Stomach (tissue), 9 donors: ENCODE measurements around the gene CRYBG1. TPM values are rescaled to one million over a fixed set of nuclear protein-coding genes. Genes with fewer than 3 reads are reported as not detected.
"Not testable (repeated sequence)": the region's sequence is repeated elsewhere in the genome, so short reads cannot be mapped to it uniquely, and the experiment has no call there.

ENCODE experiments used
- DNase-seq, 2 donors: peaks; one replicate each; pipeline versions ENCODE4 v3.0.0 to v3.0.0-alpha.2; 2013 to 2019
- H3K27ac ChIP-seq, 5 donors: fragments of 200-600 bp in 4 of 5; sonication (generic) in 4 of 5; one replicate each; pipeline ENCODE4 v1.5.1; 2013 to 2019; ENCODE audit warnings: mild to moderate bottlenecking in 1 of 5, moderate library complexity in 1 of 5
- H3K27me3 ChIP-seq, 3 donors: fragments of 200-600 bp; sonication (generic); one replicate each; pipeline ENCODE4 v1.5.1; 2017 to 2019; ENCODE audit warnings: mixed run types in 1 of 3
- H3K36me3 ChIP-seq, 4 donors: fragments of 200-600 bp; sonication (generic); 1 replicate in 3 of 4; 2 replicates in 1 of 4; pipeline ENCODE4 v1.5.1; 2016 to 2019
- H3K4me1 ChIP-seq, 4 donors: fragments of 200-600 bp; sonication (generic); one replicate each; pipeline ENCODE4 v1.5.1; 2016 to 2019
- H3K4me3 ChIP-seq, 4 donors: fragments of 200-600 bp; sonication (generic) in 3 of 4; one replicate each; pipeline ENCODE4 v1.5.1; 2016 to 2019; ENCODE audit warnings: mild to moderate bottlenecking in 1 of 4
- H3K9me3 ChIP-seq, 4 donors: fragments of 200-600 bp; sonication (generic); one replicate each; pipeline ENCODE4 v1.5.1; 2016 to 2019
- CTCF ChIP-seq, 7 experiments: fragments of 450-650 bp in 4 of 7; fragments of 200-600 bp in 3 of 7; sonication (generic) in 3 of 7; IDR thresholded peaks; one replicate each; pipeline ENCODE4 v1.5.1; 2016 to 2019; ENCODE audit warnings: antibody characterized with exemption in 7 of 7, control low read depth in 2 of 7, mild to moderate bottlenecking in 1 of 7
- EP300 ChIP-seq: sonication (generic); formaldehyde crosslinking; IDR thresholded peaks from one replicate; pipeline ENCODE4 v1.6.1; 2017; ENCODE audit warnings: antibody characterized with exemption
- POLR2A ChIP-seq, 4 donors: fragments of 450-650 bp; IDR thresholded peaks; one replicate each; pipeline ENCODE4 v1.6.1; 2016; ENCODE audit warnings: antibody characterized with exemption in 4 of 4, control low read depth in 2 of 4, mild to moderate bottlenecking in 1 of 4, moderate library complexity in 1 of 4
- POLR2AphosphoS5 ChIP-seq, 3 donors: sonication (generic); formaldehyde crosslinking; IDR thresholded peaks; one replicate each; pipeline ENCODE4 v1.6.1; 2016; ENCODE audit warnings: antibody characterized with exemption in 3 of 3
- whole genome bisulfite sequencing, 5 donors: extraction: QIAGEN DNeasy Blood & Tissue Kit in 3 of 5; methylation state at CpG; one replicate each; pipeline versions ENCODE4 v1.1.5 to v1.1.7; 2013 to 2018; 5-methylcytosine and 5-hydroxymethylcytosine counted together
- intact Hi-C: fragments of 100-400 bp; cut with DNase I; formaldehyde crosslinking; loops from one replicate; pipeline ENCODE4 v1.15.1; 2023; ENCODE audit warnings: low total_unique reads
- polyA plus RNA-seq, 3 donors: library from polyadenylated mRNA; stranded (reverse); fragments of 200-250 nt; gene quantifications; one replicate each; pipeline ENCODE4 v1.2.3, GENCODE V29; 2013
- total RNA-seq, 5 donors: library from RNA; depleted of rRNA; stranded (reverse); fragments of >200 nt; gene quantifications; one replicate each; pipeline versions ENCODE4 v1.1.0 to v1.2.3, GENCODE V29; 2014 to 2016
- donor health status: healthy with polysubstance abuse.
- donor health status: Bipolar disorder and iron deficiency.
- donor health status: healthy.

CRYBG1 gene
- total and polyA plus RNA-seq, 8 donors = 0.45 to 47.2 (median 9.9) TPM

GRCh38 chr6:106579281-106579680 lies 218.8 kb downstream of the CRYBG1 start:
- Histone ChIP-seq H3K4me1 (no peaks in the 10 kb centered on the region), H3K36me3 (peaks cover 3 to 72% (median 64%) of the 10 kb centered on the region in 4 donors), H3K9me3 (no peaks in the 10 kb centered on the region), H3K27ac (no peak overlapping the region), H3K4me3 (no peak overlapping the region), H3K27me3 (no peaks in the 10 kb centered on the region)
- 95 to 100% (median 97%) methylated on average over 2 of the region's 2 CpGs for WGBS, 5 donors
- intact Hi-C loops = loop anchor here (10.0 kb wide), 1 partner anchor 244 kb away; no protein-coding TSS in a partner anchor
- no peak for TF ChIP-seq EP300
- TF ChIP-seq CTCF (IDR thresholded peaks at IDR 0.05) = no peak
- no peak for TF ChIP-seq POLR2AphosphoS5 (IDR thresholded peaks at IDR 0.05)
- TF ChIP-seq POLR2A (IDR thresholded peaks at IDR 0.05) = no peak
- no peak for DNase-seq

GRCh38 chr6:106581468-106581867 lies 221.0 kb downstream of the CRYBG1 start:
- DNase-seq = no peak
- 79 to 95% (median 88%) methylated on average over 1 of the region's 1 CpG for WGBS, 5 donors
- Histone ChIP-seq H3K4me3 (no peak overlapping the region), H3K9me3 (no peaks in the 10 kb centered on the region), H3K36me3 (peaks cover 3 to 77% (median 63%) of the 10 kb centered on the region in 4 donors), H3K27me3 (no peaks in the 10 kb centered on the region), H3K4me1 (no peaks in the 10 kb centered on the region), H3K27ac (no peak overlapping the region)
- TF ChIP-seq CTCF (IDR thresholded peaks at IDR 0.05) (no peak), EP300 (no peak), POLR2A (IDR thresholded peaks at IDR 0.05) (no peak), POLR2AphosphoS5 (IDR thresholded peaks at IDR 0.05) (no peak)
- intact Hi-C loops = no loop called here

DNA sequence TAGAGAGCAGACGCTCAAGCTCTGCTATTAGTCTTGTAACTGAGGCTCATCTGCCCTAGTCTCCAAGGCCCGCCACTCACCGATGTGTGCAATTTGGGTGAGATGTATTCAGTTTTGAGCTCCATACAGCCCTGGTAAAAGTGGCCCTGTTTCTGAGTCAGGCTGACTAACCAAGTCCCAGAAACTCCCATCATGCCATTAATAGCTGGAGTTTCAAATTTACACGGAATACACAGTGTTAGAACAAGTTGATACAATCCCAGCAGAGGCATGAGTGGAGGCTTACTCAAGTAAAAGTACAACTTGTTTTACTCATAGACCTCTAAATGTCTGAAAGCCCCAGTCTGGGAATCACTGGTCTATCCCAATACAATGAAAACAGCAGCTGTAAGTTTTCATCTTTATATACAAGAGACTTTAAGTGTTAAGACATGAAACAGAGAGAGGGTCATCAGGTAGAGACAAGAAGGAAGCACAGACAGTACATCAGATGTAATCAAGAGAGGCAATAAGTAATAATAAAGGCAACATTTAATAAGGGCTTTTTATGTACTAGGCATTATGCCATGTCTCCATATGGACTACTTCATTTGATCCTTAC lies 226.4 kb downstream of the CRYBG1 start:
- no peaks in the 10 kb centered on the region for H3K9me3 ChIP-seq
- no peak overlapping the region for H3K27ac ChIP-seq
- H3K27me3 ChIP-seq = no peaks in the 10 kb centered on the region
- intact Hi-C loops = no loop called here
- H3K4me3 ChIP-seq = no peak overlapping the region
- no peaks in the 10 kb centered on the region for H3K4me1 ChIP-seq
- DNase-seq = no peak
- H3K36me3 ChIP-seq = peaks cover 6 to 77% (median 64%) of the 10 kb centered on the region in 4 donors
- TF ChIP-seq CTCF (IDR thresholded peaks at IDR 0.05) (no peak), POLR2AphosphoS5 (IDR thresholded peaks at IDR 0.05) (no peak), POLR2A (IDR thresholded peaks at IDR 0.05) (no peak), EP300 (no peak)
- WGBS, 5 donors = 82 to 98% (median 90%) methylated on average over 4 of the region's 4 CpGs

GRCh38 chr6:106588937-106589336 lies 228.4 kb downstream of the CRYBG1 start:
- WGBS, 5 donors = 65 to 84% (median 76%) methylated on average over 2 to 5 of the region's 5 CpGs
- H3K4me3 ChIP-seq, DNase-seq, H3K9me3 ChIP-seq, H3K4me1 ChIP-seq, H3K27me3 ChIP-seq, intact Hi-C loops, H3K27ac ChIP-seq: not testable (repeated sequence)
- peaks cover 3 to 62% (median 51%) of the 10 kb centered on the region in 4 donors for H3K36me3 ChIP-seq

GRCh38 chr6:106591111-106591825 lies 230.8 kb downstream of the CRYBG1 start:
- 93 to 97% (median 95%) methylated on average over 3 of the region's 3 CpGs for WGBS, 5 donors
- Histone ChIP-seq H3K4me1 (no peaks in the 10 kb centered on the region), H3K27me3 (no peaks in the 10 kb centered on the region), H3K4me3 (no peak overlapping the region), H3K9me3 (no peaks in the 10 kb centered on the region), H3K27ac (no peak overlapping the region), H3K36me3 (peaks cover 3 to 41% (median 32%) of the 10 kb centered on the region in 4 donors)
- DNase-seq = no peak
- intact Hi-C loops = no loop called here
- TF ChIP-seq POLR2A (IDR thresholded peaks at IDR 0.05) = no peak
- TF ChIP-seq EP300 = no peak
- no peak for TF ChIP-seq CTCF (IDR thresholded peaks at IDR 0.05)
